HCEC 1CT (cell line): ENCODE results near the gene CDKN2D.

ENCODE experiments used
- DNase-seq: peaks from one replicate; pipeline ENCODE4 v3.0.0-alpha.2; 2017

The CDKN2D gene

DNA sequence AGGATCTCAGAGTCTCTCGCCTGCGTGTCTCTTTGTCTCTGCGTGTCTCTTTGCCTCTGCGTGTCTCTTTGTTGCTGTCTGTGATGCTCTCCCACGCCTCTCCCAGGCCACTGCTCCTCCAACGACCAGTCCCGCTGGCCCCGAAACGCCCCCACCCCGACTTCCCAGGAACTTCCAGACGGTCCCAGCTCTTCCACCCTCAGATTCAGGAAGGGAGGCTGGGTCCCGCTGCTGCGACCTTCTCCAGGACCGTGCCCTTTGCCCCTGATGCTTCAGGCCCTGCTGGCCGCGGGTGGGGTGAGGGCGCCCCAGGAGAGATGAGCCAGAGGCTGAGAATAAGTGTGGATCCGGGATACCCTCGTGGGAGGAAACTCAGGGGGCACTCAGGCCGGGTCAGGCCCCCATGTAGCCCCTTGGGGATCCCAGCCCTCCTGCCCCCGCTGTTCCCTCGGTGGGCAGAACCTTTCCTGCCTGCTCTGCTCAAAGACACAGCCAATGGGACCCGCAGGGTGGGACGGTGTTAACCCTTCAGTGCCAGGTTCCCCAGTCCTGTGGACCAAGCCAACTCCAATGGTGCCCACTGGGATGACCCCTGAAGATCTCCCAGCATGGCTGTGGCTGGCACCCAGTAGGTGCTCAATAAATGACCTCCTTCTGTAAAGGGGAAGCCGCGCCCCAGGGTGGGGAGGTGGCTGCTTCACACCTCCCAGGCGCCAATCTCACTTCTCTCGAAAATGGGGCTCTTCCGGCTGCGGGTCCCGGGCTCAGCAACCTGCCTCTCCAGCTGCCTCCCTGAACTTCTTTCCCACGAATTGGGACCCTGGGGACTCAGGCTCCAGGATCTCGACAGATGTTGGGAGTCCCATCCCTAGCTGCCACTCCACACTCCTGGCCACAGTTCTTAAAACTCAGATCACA is 50.1 kb downstream of the CDKN2D start:
- no peak for DNase-seq

DNA sequence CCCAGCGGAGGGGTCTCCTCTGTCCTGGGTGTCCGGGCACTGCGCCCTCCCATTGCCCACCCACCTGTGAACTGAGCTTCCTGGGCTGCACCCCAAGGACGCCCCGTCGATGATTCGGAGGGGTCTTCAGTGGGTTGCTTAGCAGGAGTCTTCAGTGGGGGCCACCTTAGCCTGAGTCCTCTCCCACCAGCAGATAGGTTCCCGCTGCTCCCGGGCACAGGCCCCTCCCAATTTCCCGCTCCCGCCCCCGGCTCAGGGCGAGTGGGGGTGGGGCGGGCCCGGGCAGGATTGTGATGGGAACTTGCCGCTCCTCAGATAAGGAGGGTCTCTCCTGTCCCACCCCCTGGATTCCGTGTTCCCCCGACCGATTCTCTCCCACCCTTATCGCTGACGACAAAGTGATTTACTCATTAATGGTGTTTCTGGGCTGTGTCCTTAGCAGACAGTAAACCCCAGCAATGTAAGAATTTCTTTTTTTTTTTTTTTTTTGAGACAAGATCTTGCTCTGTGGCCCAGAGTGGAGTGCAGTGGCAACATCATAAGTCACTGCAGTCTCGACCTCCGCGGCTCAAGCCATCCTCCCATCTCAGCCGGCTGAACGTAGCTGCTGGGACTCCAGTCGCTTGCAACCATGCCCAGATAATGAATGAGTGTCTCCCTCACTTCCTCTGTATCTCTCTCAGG is 50.9 kb downstream of the CDKN2D start:
- peak; percentile 7 for DNase-seq

DNA sequence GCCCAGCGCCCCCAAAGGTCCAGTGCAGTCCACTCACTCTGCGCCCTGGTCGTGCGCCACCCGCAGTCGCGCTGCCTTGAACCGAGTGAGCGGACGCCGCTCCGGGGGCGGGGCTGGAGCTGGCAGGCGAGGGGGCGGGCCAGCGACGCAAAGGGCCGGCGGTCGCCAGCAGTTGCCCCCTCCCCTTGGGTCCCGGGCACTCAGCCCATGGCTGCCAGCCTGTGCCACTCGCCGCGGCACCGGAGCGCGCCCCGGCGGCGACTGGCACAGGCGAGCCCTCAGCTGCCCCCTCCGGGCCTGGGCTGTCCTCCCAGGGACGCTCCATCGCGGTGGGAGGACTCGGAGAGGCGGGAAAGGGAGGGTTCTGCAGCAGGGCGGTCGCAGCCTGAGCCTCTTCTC is 51.4 kb downstream of the CDKN2D start, which contains the start of gene S1PR5:
Gene S1PR5 (minus strand): TSS at position 87 of the 399 bp plus-strand sequence. CDS start 2,436 bp downstream, outside the sequence.
- DNase-seq = no peak

DNA sequence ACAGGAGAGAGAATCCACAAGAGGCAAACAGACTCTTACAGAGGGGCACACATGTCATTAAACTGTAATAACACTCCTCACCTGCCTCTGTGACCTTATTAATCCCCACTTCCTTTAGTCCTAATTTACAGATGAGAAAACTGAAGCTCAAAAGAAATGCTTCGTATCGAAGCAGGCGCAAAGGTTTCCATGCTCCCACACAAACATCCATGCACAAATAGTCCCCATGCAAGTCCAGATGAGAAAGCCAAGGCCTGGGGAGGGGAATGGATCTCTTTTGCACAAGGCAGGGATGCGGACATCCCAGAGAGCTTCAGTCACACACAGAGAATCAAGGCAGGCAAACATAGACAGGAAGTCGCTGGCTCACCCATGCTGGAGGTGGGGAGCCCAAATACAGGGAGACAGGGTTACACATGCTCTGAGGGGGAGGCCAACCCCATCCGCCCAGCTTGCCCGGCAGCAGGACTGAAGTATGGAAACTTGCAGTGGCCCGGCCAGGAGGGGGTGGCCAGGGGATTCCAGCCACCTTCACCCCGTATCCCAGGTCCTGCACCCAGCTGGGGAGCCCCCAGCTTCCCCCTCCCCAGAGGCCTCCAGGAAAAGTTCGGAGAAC is 52.0 kb downstream of the CDKN2D start:
- DNase-seq = peak; percentile 21
